Measurements from ENCODE around the gene PTK6. TPM values are rescaled to one million over a fixed set of nuclear protein-coding genes. Genes with fewer than 3 reads are reported as not detected.

The PTK6 gene
- total and polyA plus RNA-seq, 2 donors (not counting 1 experiment from before 2014, with no cell fraction given): 0.86 to 2.3 TPM

DNA sequence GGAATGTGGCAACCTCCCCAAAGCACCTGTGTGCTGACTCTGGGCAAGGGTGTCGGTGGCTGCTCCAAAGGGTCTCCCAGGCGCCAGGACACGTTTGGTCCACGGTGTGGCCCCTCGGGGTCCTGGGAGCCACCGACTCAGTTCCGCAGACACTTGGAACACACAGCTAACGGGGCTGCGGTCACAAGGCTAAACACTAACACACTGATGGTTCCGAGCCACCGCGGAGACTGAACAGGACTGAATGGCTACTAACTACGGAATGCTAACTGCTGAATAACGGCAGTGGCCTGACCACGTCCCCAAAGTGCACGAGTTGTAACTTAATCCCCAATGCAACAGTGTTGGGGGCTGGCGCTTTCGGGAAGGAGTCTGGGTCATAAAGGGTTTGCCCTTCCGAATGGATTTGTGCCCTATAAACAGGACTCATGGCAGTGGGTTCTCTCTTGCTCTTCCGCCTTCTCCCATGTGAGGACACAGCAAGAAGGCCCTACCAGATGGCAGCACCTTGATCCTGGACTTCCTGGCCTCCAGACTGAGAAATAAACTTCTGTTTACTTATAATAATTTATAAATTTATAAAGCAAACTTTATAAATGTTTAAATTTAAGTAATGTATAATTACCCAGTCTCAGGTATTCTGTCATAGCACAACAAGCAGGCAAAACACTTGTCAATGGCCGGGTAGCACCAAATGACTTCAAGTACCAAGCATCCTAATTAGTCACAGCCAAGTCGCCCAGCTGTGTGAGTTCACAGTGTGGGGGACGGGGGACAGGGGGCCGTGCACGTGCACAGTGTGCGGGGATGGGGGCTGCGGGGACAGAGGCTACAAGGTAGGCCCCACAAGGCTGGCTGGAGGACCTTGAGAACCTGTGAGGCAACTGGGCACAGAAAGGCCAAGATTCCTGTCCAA lies 36.0 kb downstream of the PTK6 start:
- Histone ChIP-seq H4K20me1 (ENCODE audit: control insufficient read depth, insufficient read depth, low read length, poor library complexity, severe bottlenecking) (no peaks in the 10 kb centered on the region), H3K36me3 (replicated peaks in 1 of 2; ENCODE audit: control extremely low read depth in 1 of 2, control insufficient read depth in 1 of 2, extremely low read depth in 1 of 2, insufficient read depth in 2 of 2, low read length in 1 of 2) (no peaks in the 10 kb centered on the region), H3K27ac (ENCODE audit: low read length in 2 of 2) (no peak overlapping the region), H3K79me2 (ENCODE audit: control insufficient read depth, insufficient read depth, low read length) (no peaks in the 10 kb centered on the region), H3K9ac (ENCODE audit: low read length) (no peak overlapping the region), H2AFZ (ENCODE audit: insufficient read depth, low read depth, low read length, poor library complexity, severe bottlenecking) (no peak overlapping the region), H3K27me3 (replicated peaks in 1 of 4; ENCODE audit: control extremely low read depth in 1 of 4, control insufficient read depth in 3 of 4, insufficient read depth in 4 of 4, low read length in 3 of 4) (peaks cover 0 to 42% (median 14%) of the 10 kb centered on the region in 4 experiments), H3K4me3 (ENCODE audit: control extremely low read depth in 1 of 5, extremely low read depth in 1 of 5, insufficient read depth in 1 of 5, low read depth in 2 of 5, low read length in 4 of 5) (no peak overlapping the region), H3K4me1 (ENCODE audit: control insufficient read depth in 2 of 2, insufficient read depth in 2 of 2, low read length in 2 of 2) (peaks cover 19 to 23% of the 10 kb centered on the region in 2 donors), H3K4me2 (replicated peaks; ENCODE audit: low read depth, low read length, poor library complexity, severe bottlenecking) (no peak overlapping the region), H3K9me3 (ENCODE audit: control extremely low read depth in 1 of 3, control insufficient read depth in 2 of 3, insufficient read depth in 1 of 3, low read length in 2 of 3) (peaks cover 0 to 33% (median 0%) of the 10 kb centered on the region in 3 donors)
- no peak overlapping the region for H3K27ac Mint-ChIP-seq
- 87% methylated on average over 25 of the region's 27 CpGs for WGBS (ENCODE audit: insufficient coverage)
- intact Hi-C loops (cut with micrococcal nuclease): no loop called here
- H3K4me1 Mint-ChIP-seq: peaks cover 7% of the 10 kb centered on the region
- no peak for ATAC-seq (ENCODE audit: low read depth)
- TF ChIP-seq, protein P1, sequence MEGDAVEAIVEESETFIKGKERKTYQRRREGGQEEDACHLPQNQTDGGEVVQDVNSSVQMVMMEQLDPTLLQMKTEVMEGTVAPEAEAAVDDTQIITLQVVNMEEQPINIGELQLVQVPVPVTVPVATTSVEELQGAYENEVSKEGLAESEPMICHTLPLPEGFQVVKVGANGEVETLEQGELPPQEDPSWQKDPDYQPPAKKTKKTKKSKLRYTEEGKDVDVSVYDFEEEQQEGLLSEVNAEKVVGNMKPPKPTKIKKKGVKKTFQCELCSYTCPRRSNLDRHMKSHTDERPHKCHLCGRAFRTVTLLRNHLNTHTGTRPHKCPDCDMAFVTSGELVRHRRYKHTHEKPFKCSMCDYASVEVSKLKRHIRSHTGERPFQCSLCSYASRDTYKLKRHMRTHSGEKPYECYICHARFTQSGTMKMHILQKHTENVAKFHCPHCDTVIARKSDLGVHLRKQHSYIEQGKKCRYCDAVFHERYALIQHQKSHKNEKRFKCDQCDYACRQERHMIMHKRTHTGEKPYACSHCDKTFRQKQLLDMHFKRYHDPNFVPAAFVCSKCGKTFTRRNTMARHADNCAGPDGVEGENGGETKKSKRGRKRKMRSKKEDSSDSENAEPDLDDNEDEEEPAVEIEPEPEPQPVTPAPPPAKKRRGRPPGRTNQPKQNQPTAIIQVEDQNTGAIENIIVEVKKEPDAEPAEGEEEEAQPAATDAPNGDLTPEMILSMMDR (IDR thresholded peaks at IDR 0.05): no peak
- TF ChIP-seq EZH2 (IDR thresholded peaks at IDR 0.05; ENCODE audit: borderline replicate concordance, insufficient read depth, low read depth, low read length, poor library complexity, severe bottlenecking): no peak
- ChIA-PET POLR2A (no interaction called here), CTCF (no interaction called here)
- no peak for DNase-seq
- peak overlapping the region; percentile 37 for H3K4me3 Mint-ChIP-seq
- peaks cover 23% of the 10 kb centered on the region for H3K27me3 Mint-ChIP-seq
- H3K9me3 Mint-ChIP-seq (ENCODE audit: insufficient read depth): peaks cover 2% of the 10 kb centered on the region
